OCI-LY1 (cell line): ENCODE results near the gene PGAM4.
"Not testable (repeated sequence)": the region's sequence is repeated elsewhere in the genome, so short reads cannot be mapped to it uniquely, and the experiment has no call there.

Experiments
- H2AFZ ChIP-seq: fragments of 200-600 bp; sonication (generic), shearing (Covaris generic); 2 replicates; pipeline ENCODE4 v1.6.0; 2014; ENCODE audit warnings: antibody characterized with exemption, mild to moderate bottlenecking, low read length
- H3F3A ChIP-seq: fragments of 200-600 bp; sonication (generic), shearing (Covaris generic); 2 replicates; pipeline ENCODE4 v1.6.0; 2014; ENCODE audit warnings: mild to moderate bottlenecking, antibody characterized with exemption, low read length, moderate library complexity; ENCODE audit not compliant: insufficient read depth
- H3K27ac ChIP-seq: fragments of 200-600 bp; sonication (generic); 2 replicates; pipeline ENCODE4 v1.5.1; 2014; ENCODE audit warnings: low read length, mixed run types, mild to moderate bottlenecking, low read depth; ENCODE audit not compliant: poor library complexity, severe bottlenecking
- H3K27me3 ChIP-seq: fragments of 200-600 bp; sonication (generic); 2 replicates; pipeline ENCODE4 v1.6.0; 2014; ENCODE audit warnings: antibody characterized with exemption, mild to moderate bottlenecking, low read length, moderate library complexity; ENCODE audit not compliant: insufficient read depth
- H3K36me3 ChIP-seq: fragments of 200-600 bp; sonication (generic); 2 replicates; pipeline ENCODE4 v1.6.1; 2014; ENCODE audit warnings: mild to moderate bottlenecking, antibody characterized with exemption, low read length, moderate library complexity, mixed read lengths; ENCODE audit not compliant: insufficient read depth
- H3K4me1 ChIP-seq: fragments of 200-600 bp; sonication (generic); 2 replicates; pipeline ENCODE4 v1.5.1; 2014; ENCODE audit warnings: mild to moderate bottlenecking, low read length, moderate library complexity; ENCODE audit not compliant: insufficient read depth, severe bottlenecking
- H3K4me2 ChIP-seq: fragments of 200-600 bp; sonication (generic), shearing (Covaris generic); 2 replicates; pipeline ENCODE4 v1.6.1; 2014; ENCODE audit warnings: low read length
- H3K4me3 ChIP-seq: fragments of 200-600 bp; sonication (generic); 2 replicates; pipeline ENCODE4 v1.5.1; 2014; ENCODE audit warnings: low read length, low read depth, mild to moderate bottlenecking, mixed read lengths; ENCODE audit not compliant: poor library complexity, severe bottlenecking
- H3K79me2 ChIP-seq: fragments of 200-600 bp; shearing (Covaris generic); 2 replicates; pipeline ENCODE4 v1.6.1; 2016; ENCODE audit warnings: mixed run types, low read length, mixed read lengths; ENCODE audit not compliant: insufficient read depth
- H3K9ac ChIP-seq: fragments of 200-600 bp; sonication (generic), shearing (Covaris generic); 2 replicates; pipeline ENCODE4 v1.6.1; 2014; ENCODE audit warnings: mild to moderate bottlenecking, low read length, mixed read lengths
- H3K9me2 ChIP-seq: fragments of 200-600 bp; sonication (generic), shearing (Covaris generic); 2 replicates; pipeline ENCODE4 v1.6.1; 2014; ENCODE audit warnings: low read depth, mild to moderate bottlenecking, low read length, mixed read lengths
- H3K9me3 ChIP-seq: fragments of 200-600 bp; shearing (Covaris generic); 2 replicates; pipeline ENCODE4 v1.6.1; 2014; ENCODE audit warnings: low read length, mixed read lengths
- H4K20me1 ChIP-seq: fragments of 200-600 bp; sonication (generic), shearing (Covaris generic); 2 replicates; pipeline ENCODE4 v1.6.0; 2016; ENCODE audit warnings: mild to moderate bottlenecking, low read length; ENCODE audit not compliant: insufficient read depth
- EZH2 ChIP-seq: fragments of 200-600 bp; sonication (generic), shearing (Covaris generic); IDR thresholded peaks from 2 replicates; pipeline ENCODE4 v1.8.0; 2017; ENCODE audit warnings: borderline replicate concordance, mixed run types, mild to moderate bottlenecking, antibody characterized with exemption, low read length, moderate library complexity, mixed read lengths
- TF ChIP-seq, protein P1 (sequence below): fragments of 200-600 bp; sonication (generic), shearing (Covaris generic); IDR thresholded peaks from 2 replicates; pipeline ENCODE4 v1.5.1; 2017; ENCODE audit warnings: mild to moderate bottlenecking, antibody characterized with exemption, low read length, moderate library complexity, mixed read lengths

PGAM4 gene

GRCh38 chrX:77946571-77946970, 22.9 kb downstream of the PGAM4 start:
- H3K79me2 ChIP-seq: no peaks in the 10 kb centered on the region

DNA sequence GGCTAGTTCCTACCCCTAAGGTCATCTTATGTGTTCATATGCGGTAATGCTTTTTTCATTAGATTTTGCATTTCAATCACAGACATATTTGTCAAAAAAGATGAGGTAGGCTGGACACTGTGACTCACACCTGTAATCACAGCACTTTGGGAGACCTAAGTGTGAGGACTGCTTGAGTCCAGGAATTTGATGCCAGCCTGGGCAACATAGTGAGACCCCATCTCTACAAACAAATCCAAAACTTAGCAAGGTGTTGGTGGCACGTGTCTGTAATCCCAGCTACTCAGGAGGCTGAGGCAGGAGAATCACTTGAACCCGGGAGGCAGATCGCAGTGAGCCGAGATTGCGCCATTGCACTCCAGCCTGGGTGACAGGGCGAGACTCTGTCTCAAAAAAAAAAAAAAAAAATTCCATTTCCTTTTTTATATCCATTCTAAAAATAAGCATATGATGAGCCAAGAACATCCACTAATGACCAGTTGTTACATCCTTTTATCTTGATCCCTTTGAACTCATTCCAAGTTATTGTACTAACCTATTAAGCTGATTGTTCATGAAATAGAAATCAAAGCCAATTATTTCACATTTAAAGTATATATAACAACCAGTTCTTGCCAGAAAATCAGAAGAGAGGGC, 23.4 kb downstream of the PGAM4 start:
- no peak for TF ChIP-seq EZH2
- TF ChIP-seq, protein P1, sequence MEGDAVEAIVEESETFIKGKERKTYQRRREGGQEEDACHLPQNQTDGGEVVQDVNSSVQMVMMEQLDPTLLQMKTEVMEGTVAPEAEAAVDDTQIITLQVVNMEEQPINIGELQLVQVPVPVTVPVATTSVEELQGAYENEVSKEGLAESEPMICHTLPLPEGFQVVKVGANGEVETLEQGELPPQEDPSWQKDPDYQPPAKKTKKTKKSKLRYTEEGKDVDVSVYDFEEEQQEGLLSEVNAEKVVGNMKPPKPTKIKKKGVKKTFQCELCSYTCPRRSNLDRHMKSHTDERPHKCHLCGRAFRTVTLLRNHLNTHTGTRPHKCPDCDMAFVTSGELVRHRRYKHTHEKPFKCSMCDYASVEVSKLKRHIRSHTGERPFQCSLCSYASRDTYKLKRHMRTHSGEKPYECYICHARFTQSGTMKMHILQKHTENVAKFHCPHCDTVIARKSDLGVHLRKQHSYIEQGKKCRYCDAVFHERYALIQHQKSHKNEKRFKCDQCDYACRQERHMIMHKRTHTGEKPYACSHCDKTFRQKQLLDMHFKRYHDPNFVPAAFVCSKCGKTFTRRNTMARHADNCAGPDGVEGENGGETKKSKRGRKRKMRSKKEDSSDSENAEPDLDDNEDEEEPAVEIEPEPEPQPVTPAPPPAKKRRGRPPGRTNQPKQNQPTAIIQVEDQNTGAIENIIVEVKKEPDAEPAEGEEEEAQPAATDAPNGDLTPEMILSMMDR: no peak
- Histone ChIP-seq H4K20me1 (no peaks in the 10 kb centered on the region), H3K27me3 (no peaks in the 10 kb centered on the region), H3K9me3 (no peaks in the 10 kb centered on the region), H3K4me2 (no peak overlapping the region), H3K9me2 (no peaks in the 10 kb centered on the region), H3F3A (no peaks in the 10 kb centered on the region), H2AFZ (no peak overlapping the region), H3K9ac (no peak overlapping the region), H3K36me3 (no peaks in the 10 kb centered on the region), H3K4me3 (no peak overlapping the region), H3K79me2 (no peaks in the 10 kb centered on the region), H3K27ac (no peak overlapping the region), H3K4me1 (peaks cover 11% of the 10 kb centered on the region)

More at GRCh38 chrX:77946571-77946970, 22.9 kb downstream of the PGAM4 start:
- Histone ChIP-seq H3K4me3 (no peak overlapping the region), H3K27me3 (no peaks in the 10 kb centered on the region), H3K9me2 (no peaks in the 10 kb centered on the region), H4K20me1 (no peaks in the 10 kb centered on the region), H3K27ac (no peak overlapping the region), H3K9me3 (no peaks in the 10 kb centered on the region), H3K36me3 (no peaks in the 10 kb centered on the region), H3K4me2 (no peak overlapping the region), H3K9ac (no peak overlapping the region), H3F3A (no peaks in the 10 kb centered on the region), H2AFZ (no peak overlapping the region), H3K4me1 (peaks cover 11% of the 10 kb centered on the region)
- TF ChIP-seq, protein P1: no peak
- no peak for TF ChIP-seq EZH2

GRCh38 chrX:77945031-77945430, 24.4 kb downstream of the PGAM4 start:
- not testable (repeated sequence) for H3K9me2 ChIP-seq, H3K9me3 ChIP-seq, H3K4me2 ChIP-seq, H3K4me3 ChIP-seq, H2AFZ ChIP-seq, H4K20me1 ChIP-seq, H3K9ac ChIP-seq, H3K27me3 ChIP-seq, H3K36me3 ChIP-seq, H3K79me2 ChIP-seq, H3K27ac ChIP-seq, H3F3A ChIP-seq
- peaks cover 11% of the 10 kb centered on the region for H3K4me1 ChIP-seq

DNA sequence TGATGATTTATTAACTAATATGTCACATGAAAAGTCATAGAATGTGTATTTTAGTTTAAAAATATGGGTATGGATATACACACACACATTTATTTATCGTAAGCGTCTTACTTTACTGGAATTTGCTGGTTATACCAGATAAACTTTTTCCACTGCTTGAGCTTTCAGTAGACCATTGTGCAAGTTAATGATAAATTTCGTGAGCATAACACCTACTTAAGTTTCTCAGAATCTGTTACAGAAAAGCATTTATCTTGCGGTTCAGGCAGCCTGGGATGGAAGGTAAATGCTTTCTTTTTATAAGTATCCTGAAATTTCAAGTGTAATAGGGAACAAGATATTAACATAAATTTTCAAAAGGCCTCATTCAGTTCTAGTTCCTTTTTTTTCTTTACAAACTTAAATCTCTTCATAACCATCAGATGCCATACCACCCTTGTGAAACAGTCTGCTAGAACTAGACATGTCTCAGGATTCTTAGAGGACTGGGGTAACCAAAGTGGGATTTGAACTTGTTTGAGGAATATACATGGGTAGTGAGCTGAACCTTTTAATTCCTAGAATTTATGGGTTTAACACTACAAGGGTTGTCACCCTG, 31.3 kb downstream of the PGAM4 start:
- H3K9me2 ChIP-seq: no peaks in the 10 kb centered on the region
- H3K4me2 ChIP-seq: no peak overlapping the region
- no peaks in the 10 kb centered on the region for H3F3A ChIP-seq
- no peaks in the 10 kb centered on the region for H3K27me3 ChIP-seq
- H3K27ac ChIP-seq: no peak overlapping the region
- TF ChIP-seq EZH2: no peak
- TF ChIP-seq, protein P1: no peak
- no peaks in the 10 kb centered on the region for H3K36me3 ChIP-seq
- H3K4me1 ChIP-seq: peaks cover 9% of the 10 kb centered on the region
- H3K9me3 ChIP-seq: no peaks in the 10 kb centered on the region
- H3K79me2 ChIP-seq: no peaks in the 10 kb centered on the region
- no peak overlapping the region for H3K9ac ChIP-seq
- H2AFZ ChIP-seq: no peak overlapping the region
- no peak overlapping the region for H3K4me3 ChIP-seq
- no peaks in the 10 kb centered on the region for H4K20me1 ChIP-seq
